Stomach (tissue), 4 donors: ENCODE results near the gene RAD51C.

ENCODE experiments used
- CTCF ChIP-seq, 7 experiments: fragments of 450-650 bp in 4 of 7; fragments of 200-600 bp in 3 of 7; sonication (generic) in 3 of 7; IDR thresholded peaks; one replicate each; pipeline ENCODE4 v1.5.1; 2016 to 2019; ENCODE audit warnings: antibody characterized with exemption in 7 of 7, control low read depth in 2 of 7, mild to moderate bottlenecking in 1 of 7
- POLR2A ChIP-seq, 4 donors: fragments of 450-650 bp; IDR thresholded peaks; one replicate each; pipeline ENCODE4 v1.6.1; 2016; ENCODE audit warnings: antibody characterized with exemption in 4 of 4, control low read depth in 2 of 4, mild to moderate bottlenecking in 1 of 4, moderate library complexity in 1 of 4
- POLR2AphosphoS5 ChIP-seq, 3 donors: sonication (generic); formaldehyde crosslinking; IDR thresholded peaks; one replicate each; pipeline ENCODE4 v1.6.1; 2016; ENCODE audit warnings: antibody characterized with exemption in 3 of 3

- TF ChIP-seq CTCF (IDR thresholded peaks at IDR 0.05) = no peak
- TF ChIP-seq POLR2A (IDR thresholded peaks at IDR 0.05) = no peak
- no peak for TF ChIP-seq POLR2AphosphoS5 (IDR thresholded peaks at IDR 0.05)
These were observed 92.7 kb downstream of the RAD51C start for GRCh38 chr17:58785097-58785496.
